ENCODE data around the gene CTTNBP2NL.
A peak's percentile ranks its signal among the peaks of the same experiment; 100 is the strongest.
"Not testable (repeated sequence)": the region's sequence is repeated elsewhere in the genome, so short reads cannot be mapped to it uniquely, and the experiment has no call there.

CTTNBP2NL gene

GRCh38 chr1:112393631-112393974, 2.4 kb upstream of the CTTNBP2NL start:
- DNase-seq (ENCODE audit: low read depth): no peak

DNA sequence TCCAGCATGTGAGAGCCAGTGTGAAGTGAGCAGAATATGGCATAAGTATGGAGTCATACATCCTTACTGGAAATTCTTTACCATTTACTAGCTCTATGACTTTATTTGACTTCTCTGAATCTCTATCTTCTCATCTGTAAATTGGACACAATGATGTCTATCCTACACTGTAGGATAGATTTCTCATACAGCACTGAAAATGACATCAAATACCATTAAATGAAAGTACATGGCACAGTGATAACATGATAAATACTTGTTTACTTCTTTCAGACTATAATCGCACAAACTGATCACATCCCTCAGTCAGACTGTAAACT, 1.3 kb upstream of the CTTNBP2NL start:
- DNase-seq (ENCODE audit: low read depth): no peak
- H3K4me3 ChIP-seq (ENCODE audit: low read depth, low read length): no peak overlapping the region
- no peak for TF ChIP-seq CTCF (IDR thresholded peaks at IDR 0.05; ENCODE audit: control insufficient read depth, extremely low read depth, insufficient read depth)

More at GRCh38 chr1:112393631-112393974, 2.4 kb upstream of the CTTNBP2NL start:
- TF ChIP-seq CTCF (IDR thresholded peaks at IDR 0.05; ENCODE audit: control insufficient read depth, extremely low read depth, insufficient read depth): no peak
- no peak overlapping the region for H3K4me3 ChIP-seq (ENCODE audit: low read depth, low read length)

GRCh38 chr1:112395256-112395820, 676 bp upstream of the CTTNBP2NL start:
- no peak for TF ChIP-seq CTCF (IDR thresholded peaks at IDR 0.05; ENCODE audit: control insufficient read depth, extremely low read depth, insufficient read depth)
- peak overlapping the region; percentile 99 for H3K4me3 ChIP-seq (ENCODE audit: low read depth, low read length)
- no peak for DNase-seq (ENCODE audit: low read depth)

DNA sequence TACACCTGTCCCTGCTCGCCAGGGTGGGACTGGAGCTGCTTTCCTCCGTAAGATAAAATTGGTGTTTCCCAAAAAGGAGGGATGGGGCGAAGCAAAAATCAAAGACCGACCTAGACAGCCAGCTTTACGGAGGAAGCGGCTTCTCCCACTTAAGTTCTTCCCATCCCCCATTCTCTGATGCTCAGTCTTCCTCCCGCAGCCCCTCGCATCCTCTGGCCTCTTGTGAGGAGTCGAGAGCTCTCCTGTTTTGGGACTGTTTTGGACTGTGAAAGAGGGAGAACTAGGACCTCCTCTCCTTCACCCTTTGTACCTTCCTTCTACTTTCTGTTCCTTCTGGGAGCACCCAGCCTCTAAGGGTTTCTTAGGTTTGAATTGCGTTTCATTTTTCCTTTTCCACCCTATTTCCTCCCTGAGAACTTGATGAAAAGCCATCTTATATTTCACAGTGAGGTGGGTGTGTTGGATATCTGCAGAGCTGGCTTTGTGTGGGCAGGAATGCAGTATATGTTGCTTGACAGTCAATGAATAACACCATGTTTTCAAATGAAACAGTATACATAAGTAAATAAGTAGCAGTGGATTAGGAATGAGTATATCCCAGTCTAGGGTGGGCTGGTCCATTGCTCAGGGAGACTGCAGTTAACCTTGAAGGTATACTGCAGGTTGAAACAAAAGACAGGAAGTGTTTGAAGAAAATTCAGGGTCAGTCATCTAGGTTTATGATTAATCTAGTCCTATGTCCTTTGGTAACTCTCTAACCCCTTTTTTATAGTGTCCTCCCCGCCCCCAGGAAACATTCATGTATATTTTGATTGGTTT, 848 bp downstream of the CTTNBP2NL start:
- peak overlapping the region; percentile 99 for H3K4me3 ChIP-seq (ENCODE audit: low read depth, low read length)
- DNase-seq (ENCODE audit: low read depth): no peak
- TF ChIP-seq CTCF (IDR thresholded peaks at IDR 0.05; ENCODE audit: control insufficient read depth, extremely low read depth, insufficient read depth): no peak

- no peak for DNase-seq (ENCODE audit: low read depth)
- TF ChIP-seq CTCF (IDR thresholded peaks at IDR 0.05; ENCODE audit: control insufficient read depth, extremely low read depth, insufficient read depth): no peak
- H3K4me3 ChIP-seq (ENCODE audit: low read depth, low read length): no peak overlapping the region
These were observed 1.8 kb downstream of the CTTNBP2NL start for GRCh38 chr1:112397841-112398240.

- no peak overlapping the region for H3K4me3 ChIP-seq (ENCODE audit: low read depth, low read length)
- no peak for DNase-seq (ENCODE audit: low read depth)
- TF ChIP-seq CTCF (IDR thresholded peaks at IDR 0.05; ENCODE audit: control insufficient read depth, extremely low read depth, insufficient read depth): no peak
These were observed 3.4 kb downstream of the CTTNBP2NL start for GRCh38 chr1:112399456-112399855.

GRCh38 chr1:112400706-112401105, 4.7 kb downstream of the CTTNBP2NL start:
- not testable (repeated sequence) for H3K4me3 ChIP-seq (ENCODE audit: low read depth, low read length); DNase-seq (ENCODE audit: low read depth)

Data from LNCaP clone FGC (cell line).